ENCODE measurements around the gene TUBB1.

GRCh38 chr20:59006167-59006863 lies 12.9 kb upstream of the TUBB1 start:
- TF ChIP-seq POLR2A (IDR thresholded peaks at IDR 0.05; ENCODE audit: extremely low read depth, insufficient read length), result no peak
- TF ChIP-seq CTCF (IDR thresholded peaks at IDR 0.05; ENCODE audit: low read depth, low read length), result no peak
- no peak for TF ChIP-seq MYC (IDR thresholded peaks at IDR 0.05; ENCODE audit: low read depth, low read length)

Data from NB4 (cell line).